ENCODE data around the gene MAPKBP1. TPM values are rescaled to one million over a fixed set of nuclear protein-coding genes. Genes with fewer than 3 reads are reported as not detected.

Gene MAPKBP1
- total and polyA plus RNA-seq, 2 of the 13 experiments (the other 11 are each of a cell fraction or from before 2014, with no cell fraction given): 3.0 to 7.3 TPM

DNA sequence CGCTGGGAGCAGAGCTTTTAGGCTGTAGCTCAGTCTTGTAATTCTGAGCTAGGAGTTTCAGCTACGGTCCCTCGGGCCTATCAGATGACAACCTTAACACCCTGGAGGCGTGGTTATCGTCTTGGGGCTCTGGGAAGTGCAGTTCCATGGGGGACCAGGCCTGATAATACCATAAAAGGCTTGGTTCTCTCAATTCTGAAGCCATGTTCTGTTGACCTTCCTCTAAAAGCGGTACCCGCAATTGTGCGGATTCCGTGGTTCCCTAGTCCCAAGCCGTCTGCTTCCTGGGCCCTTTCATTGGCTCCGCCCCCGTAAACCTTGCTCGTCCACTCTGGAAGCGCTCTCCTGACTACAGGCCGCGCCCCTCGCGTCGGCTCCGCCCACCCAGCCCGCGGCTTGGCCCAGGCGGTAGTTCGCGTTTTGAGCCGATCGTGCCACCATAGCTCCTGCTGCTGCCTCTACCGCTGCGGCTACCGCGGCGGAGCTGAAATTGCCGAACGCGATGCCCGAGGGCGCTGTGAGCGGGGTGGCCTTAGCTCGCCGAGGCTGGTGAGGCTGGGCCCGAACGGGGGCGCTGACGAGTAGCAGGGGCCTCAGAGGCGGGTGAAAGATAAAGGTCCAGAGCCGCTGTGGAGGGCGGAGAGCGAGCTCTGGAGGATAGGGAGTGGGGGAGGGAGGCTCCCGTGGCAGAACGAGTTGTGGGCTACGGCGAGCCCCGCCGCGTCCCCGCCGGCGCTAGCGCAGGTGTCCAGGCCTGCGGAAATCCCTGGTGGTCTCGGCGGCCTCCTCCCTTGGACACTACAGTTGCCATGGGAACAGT lies at the start of gene MAPKBP1 (continued):
- no peak for TF ChIP-seq KAT2B (IDR thresholded peaks at IDR 0.05; ENCODE audit: borderline replicate concordance, low read depth, low read length)
- peak; percentile 82; the same call in 1 of the 2 replicates for TF ChIP-seq SRY (CRISPR knock-in tag; IDR thresholded peaks at IDR 0.05)
- no peak for TF ChIP-seq FLYWCH1 (CRISPR knock-in tag; IDR thresholded peaks at IDR 0.05)
- TF ChIP-seq, protein P1, sequence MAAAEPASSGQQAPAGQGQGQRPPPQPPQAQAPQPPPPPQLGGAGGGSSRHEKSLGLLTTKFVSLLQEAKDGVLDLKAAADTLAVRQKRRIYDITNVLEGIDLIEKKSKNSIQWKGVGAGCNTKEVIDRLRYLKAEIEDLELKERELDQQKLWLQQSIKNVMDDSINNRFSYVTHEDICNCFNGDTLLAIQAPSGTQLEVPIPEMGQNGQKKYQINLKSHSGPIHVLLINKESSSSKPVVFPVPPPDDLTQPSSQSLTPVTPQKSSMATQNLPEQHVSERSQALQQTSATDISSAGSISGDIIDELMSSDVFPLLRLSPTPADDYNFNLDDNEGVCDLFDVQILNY (CRISPR knock-in tag; conservative IDR thresholded peaks at IDR 0.05): no peak
- peak; percentile 46 for TF ChIP-seq MAZ (IDR thresholded peaks at IDR 0.05; ENCODE audit: borderline replicate concordance, low read depth, low read length)
- peak; percentile 95 for TF ChIP-seq MAZ (CRISPR knock-in tag; IDR thresholded peaks at IDR 0.05; ENCODE audit: low read depth)
- TF ChIP-seq, protein P2, sequence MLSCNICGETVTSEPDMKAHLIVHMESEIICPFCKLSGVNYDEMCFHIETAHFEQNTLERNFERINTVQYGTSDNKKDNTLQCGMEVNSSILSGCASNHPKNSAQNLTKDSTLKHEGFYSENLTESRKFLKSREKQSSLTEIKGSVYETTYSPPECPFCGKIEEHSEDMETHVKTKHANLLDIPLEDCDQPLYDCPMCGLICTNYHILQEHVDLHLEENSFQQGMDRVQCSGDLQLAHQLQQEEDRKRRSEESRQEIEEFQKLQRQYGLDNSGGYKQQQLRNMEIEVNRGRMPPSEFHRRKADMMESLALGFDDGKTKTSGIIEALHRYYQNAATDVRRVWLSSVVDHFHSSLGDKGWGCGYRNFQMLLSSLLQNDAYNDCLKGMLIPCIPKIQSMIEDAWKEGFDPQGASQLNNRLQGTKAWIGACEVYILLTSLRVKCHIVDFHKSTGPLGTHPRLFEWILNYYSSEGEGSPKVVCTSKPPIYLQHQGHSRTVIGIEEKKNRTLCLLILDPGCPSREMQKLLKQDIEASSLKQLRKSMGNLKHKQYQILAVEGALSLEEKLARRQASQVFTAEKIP (CRISPR knock-in tag; IDR thresholded peaks at IDR 0.05; ENCODE audit: borderline replicate concordance): no peak
- no peak for TF ChIP-seq HMGA1 (CRISPR knock-in tag; conservative IDR thresholded peaks at IDR 0.05)
- TF ChIP-seq, protein P3, sequence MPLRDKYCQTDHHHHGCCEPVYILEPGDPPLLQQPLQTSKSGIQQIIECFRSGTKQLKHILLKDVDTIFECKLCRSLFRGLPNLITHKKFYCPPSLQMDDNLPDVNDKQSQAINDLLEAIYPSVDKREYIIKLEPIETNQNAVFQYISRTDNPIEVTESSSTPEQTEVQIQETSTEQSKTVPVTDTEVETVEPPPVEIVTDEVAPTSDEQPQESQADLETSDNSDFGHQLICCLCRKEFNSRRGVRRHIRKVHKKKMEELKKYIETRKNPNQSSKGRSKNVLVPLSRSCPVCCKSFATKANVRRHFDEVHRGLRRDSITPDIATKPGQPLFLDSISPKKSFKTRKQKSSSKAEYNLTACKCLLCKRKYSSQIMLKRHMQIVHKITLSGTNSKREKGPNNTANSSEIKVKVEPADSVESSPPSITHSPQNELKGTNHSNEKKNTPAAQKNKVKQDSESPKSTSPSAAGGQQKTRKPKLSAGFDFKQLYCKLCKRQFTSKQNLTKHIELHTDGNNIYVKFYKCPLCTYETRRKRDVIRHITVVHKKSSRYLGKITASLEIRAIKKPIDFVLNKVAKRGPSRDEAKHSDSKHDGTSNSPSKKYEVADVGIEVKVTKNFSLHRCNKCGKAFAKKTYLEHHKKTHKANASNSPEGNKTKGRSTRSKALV (CRISPR knock-in tag; IDR thresholded peaks at IDR 0.05): peak; percentile 93
- TF ChIP-seq ZBTB7B (CRISPR knock-in tag; IDR thresholded peaks at IDR 0.05): peak; percentile 84
- TF ChIP-seq, protein P4, sequence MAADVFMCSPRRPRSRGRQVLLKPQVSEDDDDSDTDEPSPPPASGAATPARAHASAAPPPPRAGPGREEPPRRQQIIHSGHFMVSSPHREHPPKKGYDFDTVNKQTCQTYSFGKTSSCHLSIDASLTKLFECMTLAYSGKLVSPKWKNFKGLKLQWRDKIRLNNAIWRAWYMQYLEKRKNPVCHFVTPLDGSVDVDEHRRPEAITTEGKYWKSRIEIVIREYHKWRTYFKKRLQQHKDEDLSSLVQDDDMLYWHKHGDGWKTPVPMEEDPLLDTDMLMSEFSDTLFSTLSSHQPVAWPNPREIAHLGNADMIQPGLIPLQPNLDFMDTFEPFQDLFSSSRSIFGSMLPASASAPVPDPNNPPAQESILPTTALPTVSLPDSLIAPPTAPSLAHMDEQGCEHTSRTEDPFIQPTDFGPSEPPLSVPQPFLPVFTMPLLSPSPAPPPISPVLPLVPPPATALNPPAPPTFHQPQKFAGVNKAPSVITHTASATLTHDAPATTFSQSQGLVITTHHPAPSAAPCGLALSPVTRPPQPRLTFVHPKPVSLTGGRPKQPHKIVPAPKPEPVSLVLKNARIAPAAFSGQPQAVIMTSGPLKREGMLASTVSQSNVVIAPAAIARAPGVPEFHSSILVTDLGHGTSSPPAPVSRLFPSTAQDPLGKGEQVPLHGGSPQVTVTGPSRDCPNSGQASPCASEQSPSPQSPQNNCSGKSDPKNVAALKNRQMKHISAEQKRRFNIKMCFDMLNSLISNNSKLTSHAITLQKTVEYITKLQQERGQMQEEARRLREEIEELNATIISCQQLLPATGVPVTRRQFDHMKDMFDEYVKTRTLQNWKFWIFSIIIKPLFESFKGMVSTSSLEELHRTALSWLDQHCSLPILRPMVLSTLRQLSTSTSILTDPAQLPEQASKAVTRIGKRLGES (CRISPR knock-in tag; IDR thresholded peaks at IDR 0.05; ENCODE audit: borderline replicate concordance): no peak
- no peak; the same call in 1 of the 2 replicates for TF ChIP-seq MIER3 (CRISPR knock-in tag; IDR thresholded peaks at IDR 0.05; ENCODE audit: borderline replicate concordance)
- TF ChIP-seq MXD4 (CRISPR knock-in tag; IDR thresholded peaks at IDR 0.05): peak; percentile 76; the same call in 1 of the 2 replicates
- TF ChIP-seq, protein P5, sequence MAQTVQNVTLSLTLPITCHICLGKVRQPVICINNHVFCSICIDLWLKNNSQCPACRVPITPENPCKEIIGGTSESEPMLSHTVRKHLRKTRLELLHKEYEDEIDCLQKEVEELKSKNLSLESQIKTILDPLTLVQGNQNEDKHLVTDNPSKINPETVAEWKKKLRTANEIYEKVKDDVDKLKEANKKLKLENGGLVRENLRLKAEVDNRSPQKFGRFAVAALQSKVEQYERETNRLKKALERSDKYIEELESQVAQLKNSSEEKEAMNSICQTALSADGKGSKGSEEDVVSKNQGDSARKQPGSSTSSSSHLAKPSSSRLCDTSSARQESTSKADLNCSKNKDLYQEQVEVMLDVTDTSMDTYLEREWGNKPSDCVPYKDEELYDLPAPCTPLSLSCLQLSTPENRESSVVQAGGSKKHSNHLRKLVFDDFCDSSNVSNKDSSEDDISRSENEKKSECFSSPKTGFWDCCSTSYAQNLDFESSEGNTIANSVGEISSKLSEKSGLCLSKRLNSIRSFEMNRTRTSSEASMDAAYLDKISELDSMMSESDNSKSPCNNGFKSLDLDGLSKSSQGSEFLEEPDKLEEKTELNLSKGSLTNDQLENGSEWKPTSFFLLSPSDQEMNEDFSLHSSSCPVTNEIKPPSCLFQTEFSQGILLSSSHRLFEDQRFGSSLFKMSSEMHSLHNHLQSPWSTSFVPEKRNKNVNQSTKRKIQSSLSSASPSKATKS (CRISPR knock-in tag; IDR thresholded peaks at IDR 0.05): no peak
- TF ChIP-seq ZNF557 (CRISPR knock-in tag; IDR thresholded peaks at IDR 0.05): 0 out of 2 replicates have a peak, but pooled peaks have one; percentile 17
- TF ChIP-seq YEATS2 (CRISPR knock-in tag; IDR thresholded peaks at IDR 0.05; ENCODE audit: borderline replicate concordance): peak; percentile 93; the same call in 1 of the 2 replicates
- no peak for TF ChIP-seq ZNF543 (CRISPR knock-in tag; IDR thresholded peaks at IDR 0.05)
- TF ChIP-seq ZNF7 (CRISPR knock-in tag; IDR thresholded peaks at IDR 0.05): no peak
- TF ChIP-seq ZNF776 (CRISPR knock-in tag; IDR thresholded peaks at IDR 0.05): peak; percentile 83; the same call in 1 of the 2 replicates
- TF ChIP-seq ZNF619 (CRISPR knock-in tag; IDR thresholded peaks at IDR 0.05): peak; percentile 81; the same call in 1 of the 2 replicates
